ENCODE results near the gene KCNJ6. TPM values are rescaled to one million over a fixed set of nuclear protein-coding genes. Genes with fewer than 3 reads are reported as not detected.

The KCNJ6 gene
- total and polyA plus RNA-seq, 7 experiments from 2014 or later, result 0.01 TPM; not detected in 6

GRCh38 chr21:37908691-37909090, 7.6 kb downstream of the KCNJ6 start:
- no peak overlapping the region for H3K4me3 ChIP-seq (ENCODE audit: low read length)
- DNase-seq, result no peak
- ChIA-PET POLR2A (no interaction called here), CTCF (no interaction called here)
- Mint-ChIP-seq H3K9me3 (peaks cover 0 to 2% (median 0%) of the 10 kb centered on the region in 11 donors), H3K36me3 (no peaks in the 10 kb centered on the region), H3K4me3 (no peak overlapping the region), H3K27me3 (peaks cover 21 to 74% (median 56%) of the 10 kb centered on the region in 5 donors), H3K27ac (no peak overlapping the region), H3K4me1 (no peaks in the 10 kb centered on the region)
- no peaks in the 10 kb centered on the region for H3K9me3 ChIP-seq (ENCODE audit: control insufficient read depth in 2 of 3, low read length in 3 of 3)
- no peaks in the 10 kb centered on the region for H3K4me1 ChIP-seq (ENCODE audit: control insufficient read depth in 2 of 2, insufficient read depth in 2 of 2, low read length in 2 of 2)
- no peak overlapping the region for H3K27ac ChIP-seq (ENCODE audit: low read depth, low read length)
- intact Hi-C loops (cut with micrococcal nuclease), result no loop called here
- H3K27me3 ChIP-seq (ENCODE audit: control insufficient read depth in 2 of 2, insufficient read depth in 2 of 2, low read length in 2 of 2), result no peaks in the 10 kb centered on the region
- no peak for ATAC-seq
- H3K36me3 ChIP-seq (ENCODE audit: control insufficient read depth in 2 of 3, insufficient read depth in 3 of 3, low read length in 3 of 3), result no peaks in the 10 kb centered on the region

- H3K4me1 Mint-ChIP-seq, result no peaks in the 10 kb centered on the region
- no peak for ATAC-seq
- Histone ChIP-seq H3K9me3 (ENCODE audit: control insufficient read depth in 2 of 3, low read length in 3 of 3) (no peaks in the 10 kb centered on the region), H3K4me1 (ENCODE audit: control insufficient read depth in 2 of 2, insufficient read depth in 2 of 2, low read length in 2 of 2) (no peaks in the 10 kb centered on the region), H3K27me3 (ENCODE audit: control insufficient read depth in 2 of 2, insufficient read depth in 2 of 2, low read length in 2 of 2) (no peaks in the 10 kb centered on the region), H3K4me3 (ENCODE audit: low read length) (no peak overlapping the region), H3K27ac (ENCODE audit: low read depth, low read length) (no peak overlapping the region), H3K36me3 (ENCODE audit: control insufficient read depth in 2 of 3, insufficient read depth in 3 of 3, low read length in 3 of 3) (no peaks in the 10 kb centered on the region)
- H3K27ac Mint-ChIP-seq, result no peak overlapping the region
- H3K27me3 Mint-ChIP-seq, result peaks cover 13 to 70% (median 51%) of the 10 kb centered on the region in 5 donors
- intact Hi-C loops (cut with micrococcal nuclease), result no loop called here
- H3K36me3 Mint-ChIP-seq, result no peaks in the 10 kb centered on the region
- POLR2A ChIA-PET, result interaction anchor here (0.6 kb wide), 1 partner anchor 1508 kb away, joined by 3 read pairs; no protein-coding TSS in a partner anchor
- CTCF ChIA-PET, result no interaction called here
- no peak overlapping the region for H3K4me3 Mint-ChIP-seq
- H3K9me3 Mint-ChIP-seq, result peaks cover 0 to 5% (median 0%) of the 10 kb centered on the region in 11 donors
- no peak for DNase-seq
Observed at GRCh38 chr21:37907076-37907475, 9.2 kb downstream of the KCNJ6 start.

- Histone ChIP-seq H3K4me1 (ENCODE audit: control insufficient read depth in 2 of 2, insufficient read depth in 2 of 2, low read length in 2 of 2) (no peaks in the 10 kb centered on the region), H3K4me3 (ENCODE audit: low read length) (no peak overlapping the region), H3K27me3 (ENCODE audit: control insufficient read depth in 2 of 2, insufficient read depth in 2 of 2, low read length in 2 of 2) (no peaks in the 10 kb centered on the region), H3K36me3 (ENCODE audit: control insufficient read depth in 2 of 3, insufficient read depth in 3 of 3, low read length in 3 of 3) (no peaks in the 10 kb centered on the region), H3K9me3 (ENCODE audit: control insufficient read depth in 2 of 3, low read length in 3 of 3) (no peaks in the 10 kb centered on the region), H3K27ac (ENCODE audit: low read depth, low read length) (no peak overlapping the region)
- H3K4me1 Mint-ChIP-seq, result no peaks in the 10 kb centered on the region
- peaks cover 16 to 60% (median 53%) of the 10 kb centered on the region in 5 donors for H3K27me3 Mint-ChIP-seq
- H3K9me3 Mint-ChIP-seq, result peaks cover 0 to 5% (median 0%) of the 10 kb centered on the region in 11 donors
- POLR2A ChIA-PET, result no interaction called here
- H3K36me3 Mint-ChIP-seq, result no peaks in the 10 kb centered on the region
- no peak overlapping the region for H3K27ac Mint-ChIP-seq
- intact Hi-C loops (cut with micrococcal nuclease), result no loop called here
- H3K4me3 Mint-ChIP-seq, result no peak overlapping the region
- no peak for ATAC-seq
- no peak for DNase-seq
- CTCF ChIA-PET, result no interaction called here
Observed at GRCh38 chr21:37905291-37905690, 11.0 kb downstream of the KCNJ6 start.

- H3K4me3 ChIP-seq (ENCODE audit: low read length), result no peak overlapping the region
- peaks cover 16 to 60% (median 53%) of the 10 kb centered on the region in 5 donors for H3K27me3 Mint-ChIP-seq
- intact Hi-C loops (cut with micrococcal nuclease), result no loop called here
- peaks cover 0 to 5% (median 0%) of the 10 kb centered on the region in 11 donors for H3K9me3 Mint-ChIP-seq
- H3K27me3 ChIP-seq (ENCODE audit: control insufficient read depth in 2 of 2, insufficient read depth in 2 of 2, low read length in 2 of 2), result no peaks in the 10 kb centered on the region
- ChIA-PET POLR2A (no interaction called here), CTCF (no interaction called here)
- H3K27ac ChIP-seq (ENCODE audit: low read depth, low read length), result no peak overlapping the region
- ATAC-seq, result no peak
- H3K4me1 Mint-ChIP-seq, result no peaks in the 10 kb centered on the region
- no peaks in the 10 kb centered on the region for H3K36me3 ChIP-seq (ENCODE audit: control insufficient read depth in 2 of 3, insufficient read depth in 3 of 3, low read length in 3 of 3)
- no peaks in the 10 kb centered on the region for H3K36me3 Mint-ChIP-seq
- no peak overlapping the region for H3K4me3 Mint-ChIP-seq
- no peaks in the 10 kb centered on the region for H3K4me1 ChIP-seq (ENCODE audit: control insufficient read depth in 2 of 2, insufficient read depth in 2 of 2, low read length in 2 of 2)
- H3K27ac Mint-ChIP-seq, result no peak overlapping the region
- DNase-seq, result no peak
- no peaks in the 10 kb centered on the region for H3K9me3 ChIP-seq (ENCODE audit: control insufficient read depth in 2 of 3, low read length in 3 of 3)
Observed at GRCh38 chr21:37904856-37905255, 11.4 kb downstream of the KCNJ6 start.

- no peaks in the 10 kb centered on the region for H3K4me1 ChIP-seq (ENCODE audit: control insufficient read depth in 2 of 2, insufficient read depth in 2 of 2, low read length in 2 of 2)
- POLR2A ChIA-PET, result no interaction called here
- no peaks in the 10 kb centered on the region for H3K36me3 ChIP-seq (ENCODE audit: control insufficient read depth in 2 of 3, insufficient read depth in 3 of 3, low read length in 3 of 3)
- Mint-ChIP-seq H3K9me3 (peaks cover 0 to 5% (median 0%) of the 10 kb centered on the region in 11 donors), H3K27ac (no peak overlapping the region), H3K27me3 (peaks cover 16 to 59% (median 53%) of the 10 kb centered on the region in 5 donors), H3K4me1 (peaks cover 0 to 1% (median 0%) of the 10 kb centered on the region in 7 donors), H3K4me3 (no peak overlapping the region), H3K36me3 (no peaks in the 10 kb centered on the region)
- CTCF ChIA-PET, result no interaction called here
- H3K27ac ChIP-seq (ENCODE audit: low read depth, low read length), result no peak overlapping the region
- H3K9me3 ChIP-seq (ENCODE audit: control insufficient read depth in 2 of 3, low read length in 3 of 3), result no peaks in the 10 kb centered on the region
- no peak for ATAC-seq
- no peaks in the 10 kb centered on the region for H3K27me3 ChIP-seq (ENCODE audit: control insufficient read depth in 2 of 2, insufficient read depth in 2 of 2, low read length in 2 of 2)
- no peak overlapping the region for H3K4me3 ChIP-seq (ENCODE audit: low read length)
- no peak for DNase-seq
- intact Hi-C loops (cut with micrococcal nuclease), result no loop called here
Observed at GRCh38 chr21:37903396-37903795, 12.9 kb downstream of the KCNJ6 start.

- Histone ChIP-seq H3K27me3 (ENCODE audit: control insufficient read depth in 2 of 2, insufficient read depth in 2 of 2, low read length in 2 of 2) (no peaks in the 10 kb centered on the region), H3K36me3 (ENCODE audit: control insufficient read depth in 2 of 3, insufficient read depth in 3 of 3, low read length in 3 of 3) (no peaks in the 10 kb centered on the region), H3K9me3 (ENCODE audit: control insufficient read depth in 2 of 3, low read length in 3 of 3) (no peaks in the 10 kb centered on the region), H3K27ac (ENCODE audit: low read depth, low read length) (no peak overlapping the region), H3K4me1 (ENCODE audit: control insufficient read depth in 2 of 2, insufficient read depth in 2 of 2, low read length in 2 of 2) (no peaks in the 10 kb centered on the region), H3K4me3 (ENCODE audit: low read length) (no peak overlapping the region)
- POLR2A ChIA-PET, result no interaction called here
- Mint-ChIP-seq H3K4me3 (no peak overlapping the region), H3K36me3 (no peaks in the 10 kb centered on the region), H3K27me3 (peaks cover 16 to 50% (median 42%) of the 10 kb centered on the region in 5 donors), H3K4me1 (peaks cover 0 to 1% (median 0%) of the 10 kb centered on the region in 7 donors), H3K27ac (no peak overlapping the region), H3K9me3 (peaks cover 0 to 5% (median 0%) of the 10 kb centered on the region in 11 donors)
- CTCF ChIA-PET, result no interaction called here
- intact Hi-C loops (cut with micrococcal nuclease), result no loop called here
- no peak for DNase-seq
- ATAC-seq, result no peak
Observed at GRCh38 chr21:37899146-37899545, 17.1 kb downstream of the KCNJ6 start.

- no peak overlapping the region for H3K27ac Mint-ChIP-seq
- ChIA-PET POLR2A (no interaction called here), CTCF (no interaction called here)
- ATAC-seq, result no peak
- intact Hi-C loops (cut with micrococcal nuclease), result no loop called here
- no peak overlapping the region for H3K27ac ChIP-seq (ENCODE audit: low read depth, low read length)
- H3K4me1 Mint-ChIP-seq, result peaks cover 0 to 1% (median 0%) of the 10 kb centered on the region in 7 donors
- H3K4me1 ChIP-seq (ENCODE audit: control insufficient read depth in 2 of 2, insufficient read depth in 2 of 2, low read length in 2 of 2), result no peaks in the 10 kb centered on the region
- H3K4me3 ChIP-seq (ENCODE audit: low read length), result no peak overlapping the region
- no peaks in the 10 kb centered on the region for H3K36me3 Mint-ChIP-seq
- H3K4me3 Mint-ChIP-seq, result no peak overlapping the region
- peaks cover 16 to 54% (median 40%) of the 10 kb centered on the region in 5 donors for H3K27me3 Mint-ChIP-seq
- no peaks in the 10 kb centered on the region for H3K9me3 ChIP-seq (ENCODE audit: control insufficient read depth in 2 of 3, low read length in 3 of 3)
- no peaks in the 10 kb centered on the region for H3K36me3 ChIP-seq (ENCODE audit: control insufficient read depth in 2 of 3, insufficient read depth in 3 of 3, low read length in 3 of 3)
- no peak for DNase-seq
- no peaks in the 10 kb centered on the region for H3K9me3 Mint-ChIP-seq
- H3K27me3 ChIP-seq (ENCODE audit: control insufficient read depth in 2 of 2, insufficient read depth in 2 of 2, low read length in 2 of 2), result no peaks in the 10 kb centered on the region
Observed at GRCh38 chr21:37896788-37897187, 19.5 kb downstream of the KCNJ6 start.
